GM18868 (cell line): ENCODE results near the gene EDA2R.
A peak's percentile ranks its signal among the peaks of the same experiment; 100 is the strongest.

ENCODE experiments used
- ATAC-seq: cut with Tn5 transposase; IDR thresholded peaks from one replicate; pipeline ENCODE4 v1.9.1; 2021; ENCODE audit warnings: mild to moderate bottlenecking, moderate library complexity; ENCODE audit not compliant: unreplicated experiment

The EDA2R gene, protein sequence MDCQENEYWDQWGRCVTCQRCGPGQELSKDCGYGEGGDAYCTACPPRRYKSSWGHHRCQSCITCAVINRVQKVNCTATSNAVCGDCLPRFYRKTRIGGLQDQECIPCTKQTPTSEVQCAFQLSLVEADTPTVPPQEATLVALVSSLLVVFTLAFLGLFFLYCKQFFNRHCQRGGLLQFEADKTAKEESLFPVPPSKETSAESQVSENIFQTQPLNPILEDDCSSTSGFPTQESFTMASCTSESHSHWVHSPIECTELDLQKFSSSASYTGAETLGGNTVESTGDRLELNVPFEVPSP

DNA sequence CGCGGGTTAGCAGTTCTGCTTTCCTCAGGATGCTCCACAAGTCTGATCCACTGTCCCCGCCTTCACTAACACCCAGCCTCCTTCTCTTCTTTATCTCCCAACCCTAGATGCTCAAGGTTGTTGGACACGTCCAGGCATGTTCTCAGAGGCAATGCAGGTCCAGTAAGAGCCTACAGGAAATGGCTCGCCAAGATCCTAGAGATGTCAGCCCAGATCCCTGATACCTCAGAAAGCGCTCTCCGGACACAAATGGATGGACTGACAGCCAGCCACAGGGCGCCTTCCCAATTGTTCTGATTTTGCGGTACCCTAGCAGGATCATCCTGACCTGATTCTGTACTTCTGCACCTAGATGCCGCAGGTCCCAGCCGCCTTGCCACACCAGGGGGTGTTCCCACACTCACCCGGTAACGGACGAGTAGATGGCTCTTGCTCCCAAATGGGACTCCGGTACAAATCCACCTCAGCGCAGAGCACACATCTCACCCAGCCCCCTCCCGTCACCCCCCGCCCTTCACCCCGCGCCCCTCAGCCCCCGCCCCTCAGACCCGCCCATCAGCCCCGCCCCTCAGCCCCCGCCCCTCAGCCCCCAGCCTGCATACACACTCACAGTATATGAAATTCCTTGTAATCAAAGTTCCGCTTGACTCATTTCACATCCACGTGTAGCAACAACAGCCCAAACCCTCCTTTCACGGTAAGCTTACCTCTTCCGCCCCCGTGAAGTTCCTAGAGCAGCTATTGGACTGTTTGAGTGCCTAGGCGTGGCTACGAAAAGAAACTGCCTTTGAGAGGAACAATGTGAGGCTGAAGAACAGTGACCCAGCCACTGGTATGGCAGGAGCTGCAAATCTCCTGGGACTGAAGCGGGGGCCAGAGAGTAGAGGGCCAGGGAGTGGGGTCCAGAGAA, at the start of gene EDA2R:
EDA2R (minus strand) TSS at position 488 of the 910 bp plus-strand sequence. CDS start 23,058 bp downstream, outside the sequence.
- ATAC-seq = peak; percentile 92

DNA sequence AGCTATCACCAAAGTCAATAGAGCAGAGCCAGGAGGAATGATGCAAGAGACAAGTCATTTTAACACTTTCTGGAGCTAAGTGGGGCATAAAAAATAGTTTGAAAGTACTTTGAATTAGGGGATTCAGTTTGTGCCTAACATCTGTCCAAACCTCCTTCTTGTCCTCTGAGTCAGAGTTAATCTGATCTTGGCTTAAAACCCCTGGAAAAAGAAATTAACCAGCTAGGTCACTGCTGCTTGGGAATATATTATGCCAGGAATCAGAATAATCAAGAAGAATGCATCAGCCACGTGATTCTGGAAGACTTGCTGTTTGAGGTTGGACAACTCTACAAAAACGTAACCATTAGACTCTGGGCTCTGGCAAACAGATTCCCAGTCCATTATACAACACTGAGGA, 45.3 kb upstream of the EDA2R start:
- ATAC-seq = no peak

DNA sequence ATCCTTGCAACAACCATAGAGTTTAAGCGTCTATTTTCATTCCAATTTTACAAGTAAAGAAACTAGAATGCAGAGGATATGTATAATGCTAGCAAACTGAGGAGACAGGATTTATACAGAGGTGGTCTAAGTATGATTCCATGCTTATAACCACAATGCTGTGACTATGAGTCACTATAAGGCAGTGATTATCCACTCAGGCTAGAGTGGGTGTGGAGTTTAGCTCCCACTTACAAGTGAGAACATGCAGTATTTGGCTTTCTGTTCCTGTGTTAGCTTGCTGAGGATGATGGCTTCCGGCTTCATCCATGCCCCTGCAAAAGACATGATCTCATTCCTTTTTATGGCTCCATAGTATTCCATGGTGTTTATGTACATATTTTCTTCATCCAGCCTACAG, 41.6 kb upstream of the EDA2R start:
- ATAC-seq = no peak

DNA sequence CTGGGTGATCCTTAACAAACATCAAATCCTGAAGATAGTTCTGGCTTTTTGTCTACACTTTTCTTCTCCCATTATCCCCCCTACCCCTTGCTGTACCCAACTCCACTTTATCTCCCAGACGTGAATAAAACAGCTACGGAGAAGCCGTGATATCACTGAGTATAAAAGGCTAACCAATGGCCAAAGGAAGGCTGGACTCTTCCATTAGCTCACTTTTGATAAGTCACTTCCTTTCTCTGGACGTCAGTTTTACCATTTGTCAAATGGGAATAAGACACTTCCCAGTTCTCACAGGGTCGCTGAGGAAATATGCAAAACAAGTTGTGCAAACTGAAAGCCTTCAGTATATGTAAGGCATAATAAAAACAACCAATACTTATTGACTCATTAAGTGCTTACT, 38.6 kb upstream of the EDA2R start:
- no peak for ATAC-seq

DNA sequence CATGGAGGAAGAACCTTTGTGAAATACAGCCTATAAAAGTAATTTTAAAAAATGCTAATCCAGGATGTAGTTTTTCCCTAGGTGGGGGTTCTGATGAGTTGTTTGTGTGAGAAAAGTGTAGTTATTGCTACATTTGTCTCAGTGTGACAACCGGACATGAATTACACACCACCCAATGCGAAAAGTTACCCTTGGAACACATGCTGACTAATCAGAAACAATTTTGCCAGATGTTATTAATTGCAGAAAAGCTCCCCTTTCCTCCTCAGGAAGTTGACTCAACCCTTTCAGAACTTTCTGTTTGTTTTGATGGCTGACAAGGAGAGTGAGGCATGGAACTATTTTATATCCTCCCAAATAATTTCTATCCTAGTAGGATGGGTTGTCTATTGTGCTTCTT, 38.1 kb upstream of the EDA2R start:
- no peak for ATAC-seq

DNA sequence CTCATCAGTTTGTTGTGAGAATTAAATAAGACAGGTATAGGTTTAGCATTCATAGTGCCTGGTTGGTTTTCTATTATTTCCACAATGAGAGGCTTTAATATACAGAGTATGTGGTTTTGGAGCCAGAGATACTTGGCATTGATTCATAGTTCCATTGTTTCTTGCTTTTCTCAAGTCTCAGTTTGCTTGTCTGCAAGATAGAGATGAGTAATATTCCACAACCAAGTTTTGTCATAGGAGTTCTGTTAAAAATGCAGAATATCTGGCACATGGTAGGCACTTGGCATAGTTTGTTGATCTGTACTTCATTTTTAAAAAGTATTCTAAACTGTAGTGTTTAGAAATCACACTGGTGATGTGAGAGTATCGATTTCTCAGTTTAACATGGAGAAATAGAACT, 37.5 kb upstream of the EDA2R start:
- ATAC-seq = no peak

DNA sequence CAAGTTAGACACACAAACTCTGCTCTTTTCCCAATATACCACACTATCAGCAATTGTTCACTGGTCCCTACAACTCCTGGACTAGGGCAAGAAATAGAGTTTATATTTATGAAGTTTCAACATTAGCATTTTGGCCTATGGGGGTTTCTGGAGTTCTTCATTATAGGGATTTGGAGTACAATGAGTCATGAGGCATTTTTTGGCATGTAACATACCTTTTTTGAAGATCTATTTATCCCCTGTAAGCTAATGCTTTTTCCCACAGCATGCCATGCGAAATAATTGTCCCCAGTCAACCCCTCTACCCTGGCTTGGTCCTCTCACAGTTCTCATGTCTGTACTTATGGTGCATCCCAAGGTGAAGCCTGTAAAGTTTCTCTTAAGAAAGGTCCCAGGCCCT, 36.7 kb upstream of the EDA2R start:
- ATAC-seq = no peak

DNA sequence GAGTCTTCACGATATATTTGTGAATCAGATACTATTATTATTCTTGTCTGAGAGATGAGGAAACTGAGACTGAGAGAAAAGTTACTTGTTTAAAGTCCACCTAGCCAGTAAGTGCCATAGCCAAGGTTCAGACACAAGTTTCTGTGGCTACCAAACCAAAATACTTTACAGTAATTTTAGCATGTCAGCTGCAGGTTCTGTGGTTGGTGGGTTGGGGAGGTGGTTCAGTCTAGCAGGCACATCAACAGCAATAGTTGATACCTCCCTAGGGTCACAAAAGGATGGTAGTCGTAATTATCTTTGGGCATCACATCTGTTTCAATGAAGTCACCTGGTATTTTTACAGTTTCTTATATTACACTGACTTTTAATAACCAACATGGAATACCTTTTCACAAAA, 35.6 kb upstream of the EDA2R start:
- ATAC-seq = no peak

DNA sequence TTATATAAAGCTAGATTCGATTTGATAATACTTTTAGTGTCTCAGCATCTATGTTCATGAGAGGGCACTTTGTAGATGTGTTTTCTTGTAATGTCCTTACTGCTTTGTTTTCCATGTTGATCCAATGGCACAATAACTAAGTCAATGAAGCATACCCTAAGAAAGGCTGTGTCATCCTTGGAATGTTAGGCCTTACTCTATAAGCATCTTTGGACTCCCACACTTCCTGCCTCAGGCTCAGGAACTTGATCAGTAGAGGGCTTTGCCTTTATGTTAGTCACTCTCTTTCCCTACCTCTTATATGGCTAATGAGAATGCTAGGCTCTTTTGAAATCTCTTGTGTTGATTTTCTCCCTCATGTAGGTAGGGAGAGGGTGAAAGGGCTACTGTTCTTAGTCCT, 33.2 kb upstream of the EDA2R start:
- ATAC-seq = no peak

DNA sequence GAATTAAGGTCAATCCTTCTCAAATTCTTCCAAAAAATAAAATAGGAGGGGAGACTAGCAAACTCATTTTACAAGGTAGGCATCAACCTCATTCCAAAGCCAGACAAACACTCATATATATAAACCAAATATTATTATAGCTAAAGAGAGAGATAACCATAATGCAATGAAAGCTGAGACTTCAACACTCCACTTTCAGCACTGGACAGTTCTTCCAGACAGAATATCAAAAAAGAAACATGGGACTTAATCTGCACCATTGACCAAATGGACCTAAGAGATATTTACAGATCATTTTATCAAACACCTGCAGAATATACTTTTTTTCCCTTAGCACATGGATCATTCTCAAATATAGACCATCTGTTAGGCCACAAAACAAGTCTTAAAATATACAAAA, 15.5 kb upstream of the EDA2R start:
- no peak for ATAC-seq

DNA sequence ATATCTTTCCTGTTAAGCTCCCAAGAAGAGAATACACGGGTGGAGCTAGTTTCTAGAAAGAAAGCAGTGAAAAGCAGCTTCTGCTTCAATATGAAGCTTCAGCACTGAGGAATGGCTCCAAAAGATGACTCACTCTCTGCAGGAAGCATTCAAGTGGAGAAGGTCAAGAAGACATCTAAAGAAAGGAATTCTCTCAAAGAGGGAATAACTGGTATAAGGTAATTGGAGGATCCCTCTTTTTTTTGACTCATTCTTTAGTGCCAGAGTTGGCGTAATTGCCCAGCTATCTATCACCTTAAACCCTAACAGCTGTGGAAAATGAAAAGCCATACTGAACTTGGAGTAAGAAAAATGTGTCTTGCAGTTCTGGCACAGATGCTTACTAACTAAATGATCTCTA, 3.5 kb downstream of the EDA2R start:
- ATAC-seq = no peak

DNA sequence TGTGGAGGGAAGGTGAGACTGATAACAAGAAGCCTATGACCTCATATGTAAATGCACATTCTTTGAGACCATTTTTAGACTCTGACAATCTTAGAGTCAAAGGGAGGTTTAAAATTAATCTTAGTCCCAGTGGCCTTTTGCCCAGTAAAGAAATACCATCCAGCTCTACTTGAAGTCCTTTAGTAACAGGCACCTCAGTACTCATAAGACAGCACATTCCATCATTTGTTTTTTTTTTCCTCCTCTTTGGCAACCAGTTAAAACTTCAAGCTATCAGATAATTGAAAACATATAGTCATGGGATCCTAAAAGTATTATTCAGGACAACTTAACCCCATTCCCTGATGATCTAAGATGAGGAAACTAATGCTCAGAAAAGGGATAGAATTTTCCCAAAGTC, 4.6 kb downstream of the EDA2R start:
- no peak for ATAC-seq

DNA sequence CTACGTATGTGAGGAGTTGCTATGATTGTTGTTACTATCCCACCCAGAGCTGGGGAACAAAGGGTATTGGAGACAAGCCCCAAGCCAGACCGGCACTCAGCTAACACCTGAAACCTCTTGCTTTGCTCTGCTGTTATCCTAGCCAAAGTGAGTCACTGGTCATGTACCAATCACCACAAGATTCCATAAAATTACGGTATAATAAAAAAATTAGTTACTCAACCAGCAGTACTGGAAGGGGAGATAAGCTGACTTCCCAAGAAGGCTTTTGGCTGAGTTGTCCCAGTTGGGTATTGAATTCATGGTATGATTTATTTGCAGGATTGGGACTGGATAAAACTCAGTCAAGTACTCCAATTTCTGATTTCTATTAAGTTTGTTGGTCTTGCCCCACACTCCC, 5.3 kb downstream of the EDA2R start:
- ATAC-seq = no peak

DNA sequence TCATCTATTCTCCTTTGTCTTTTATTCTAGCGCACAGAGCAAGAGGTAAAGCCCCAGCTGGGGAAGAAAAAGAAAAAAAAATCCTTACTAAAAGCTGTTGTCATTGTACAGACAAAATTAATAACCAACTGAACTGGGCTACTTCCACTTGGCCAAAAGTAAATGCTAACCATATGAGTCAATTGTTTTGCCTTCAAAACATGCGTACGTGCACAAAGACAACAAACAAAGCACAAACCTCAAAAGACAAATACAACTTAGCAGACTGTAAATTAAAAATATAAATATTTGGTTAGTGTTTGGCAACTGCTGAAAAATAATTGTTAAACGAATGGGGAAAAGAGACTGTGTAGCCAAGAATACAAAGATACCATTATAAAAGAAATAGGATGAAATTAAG, 5.9 kb downstream of the EDA2R start:
- no peak for ATAC-seq

DNA sequence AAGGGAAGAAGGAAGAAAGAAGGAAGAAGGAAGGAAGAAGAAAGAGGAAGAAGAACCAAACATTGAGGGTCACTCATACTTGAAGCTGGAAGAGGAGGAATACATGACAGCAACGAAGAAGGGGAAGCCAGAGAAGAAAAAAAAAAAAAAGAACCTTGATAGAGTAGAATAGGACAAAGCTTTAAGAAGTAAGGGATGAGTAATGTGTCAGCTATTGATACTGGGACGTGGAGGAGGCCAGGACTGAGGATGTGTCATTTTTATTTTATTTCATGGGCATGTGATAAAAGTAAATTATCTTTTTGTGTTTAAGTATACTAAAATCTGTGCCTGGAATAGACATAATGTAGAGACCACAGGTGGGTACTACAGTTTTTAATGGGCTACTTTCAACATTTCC, 6.4 kb downstream of the EDA2R start:
- no peak for ATAC-seq

DNA sequence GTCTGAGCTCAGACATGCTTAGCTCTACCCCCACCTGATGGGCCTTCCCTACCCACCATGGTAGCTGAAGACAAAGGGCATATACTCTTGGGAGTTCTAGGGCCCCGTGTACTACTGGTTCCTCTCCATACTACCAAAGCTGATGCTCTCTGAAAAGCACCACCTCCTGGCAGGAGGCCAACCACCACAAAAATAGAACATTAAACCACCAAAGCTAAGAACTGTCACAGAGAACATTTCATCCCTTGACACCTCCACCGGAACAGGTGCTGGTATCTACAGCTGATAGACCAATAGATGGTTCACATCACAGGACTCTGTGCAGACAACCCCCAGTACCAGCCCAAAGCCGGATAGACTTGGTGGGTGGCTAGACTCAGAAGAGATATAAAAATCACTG, 13.4 kb downstream of the EDA2R start:
- peak; percentile 82 for ATAC-seq

DNA sequence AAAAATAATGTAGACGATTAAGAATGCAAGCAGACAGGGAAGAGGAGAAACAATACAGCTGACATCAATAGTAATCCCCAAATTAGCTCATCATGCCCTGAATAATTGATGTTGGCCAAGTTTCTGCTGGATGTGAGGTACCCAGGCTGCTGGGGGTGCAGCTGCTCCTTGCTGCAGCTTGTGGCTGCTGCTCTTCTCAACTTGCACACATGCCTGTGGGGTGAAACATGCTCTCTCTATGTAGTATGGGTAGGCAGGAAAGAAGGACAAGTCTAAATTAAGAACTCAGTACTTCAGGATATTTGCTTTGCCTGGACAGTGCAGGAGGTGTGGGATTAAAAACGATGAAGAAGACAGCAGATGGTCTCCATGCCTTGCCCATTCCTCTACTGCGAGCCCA, 16.7 kb downstream of the EDA2R start:
- ATAC-seq = no peak

DNA sequence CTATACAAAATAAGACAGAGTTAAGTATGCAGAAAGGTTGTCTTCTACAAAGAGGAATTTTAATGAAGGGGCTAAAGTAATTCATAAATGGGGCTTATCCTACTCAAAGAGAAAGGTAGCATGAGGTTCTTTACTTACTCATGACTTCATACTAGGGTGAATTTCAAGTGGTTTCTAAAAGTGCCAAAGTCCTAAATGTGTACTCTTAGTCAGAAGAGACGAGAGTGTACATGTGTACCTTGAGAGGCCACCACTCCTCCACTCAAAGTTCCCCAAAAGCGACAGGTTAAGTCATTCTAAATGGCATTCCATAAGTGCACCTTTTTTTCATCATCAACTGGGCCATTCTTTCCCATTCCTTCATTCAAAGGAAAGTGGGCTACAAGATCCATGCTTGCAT, 21.9 kb downstream of the EDA2R start:
- ATAC-seq = peak; percentile 86

DNA sequence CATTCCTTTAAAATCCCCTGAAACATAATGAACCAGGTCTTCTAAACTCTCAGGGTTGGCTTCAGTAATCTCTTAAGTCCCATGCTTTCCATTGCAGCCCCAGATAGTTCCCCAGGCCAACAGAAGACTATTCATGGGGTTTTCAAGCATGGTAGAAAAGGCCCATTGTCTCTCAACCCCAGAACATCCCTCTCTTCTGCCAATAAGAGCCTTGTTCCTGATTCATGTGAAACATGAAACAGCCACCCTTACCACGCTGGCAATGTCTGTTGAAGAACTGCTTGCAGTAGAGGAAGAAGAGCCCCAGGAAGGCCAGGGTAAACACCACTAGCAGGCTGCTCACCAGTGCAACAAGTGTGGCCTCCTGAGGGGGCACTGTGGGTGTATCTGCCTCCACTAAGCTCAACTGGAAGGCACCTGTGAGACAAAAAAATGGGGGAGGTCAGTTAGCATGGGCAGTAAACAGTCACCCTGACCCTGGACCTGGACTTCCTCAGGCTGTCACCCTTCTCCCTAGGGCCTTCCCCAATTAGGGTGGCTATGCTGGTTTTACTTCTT, 36.4 kb downstream of the EDA2R start:
- no peak for ATAC-seq

DNA sequence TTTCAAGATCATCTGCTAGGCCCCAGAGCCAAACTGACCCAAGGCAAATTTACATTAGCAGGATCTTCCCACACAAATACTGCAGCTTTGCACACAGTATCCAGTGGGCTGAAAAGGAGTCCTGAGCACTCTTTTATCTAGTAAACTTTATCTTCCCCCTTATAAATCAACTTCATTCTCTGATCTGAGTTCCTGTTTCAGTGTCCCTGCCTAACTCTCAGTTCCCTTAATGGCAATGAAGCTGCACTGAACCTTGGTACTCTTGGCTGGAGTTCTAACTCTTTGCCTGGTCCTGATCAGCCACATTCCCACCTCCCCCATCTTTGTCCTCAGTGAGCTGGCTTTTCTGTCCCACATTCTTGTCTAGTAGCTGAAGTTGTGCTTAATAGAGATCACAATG, 37.4 kb downstream of the EDA2R start:
- ATAC-seq = no peak

DNA sequence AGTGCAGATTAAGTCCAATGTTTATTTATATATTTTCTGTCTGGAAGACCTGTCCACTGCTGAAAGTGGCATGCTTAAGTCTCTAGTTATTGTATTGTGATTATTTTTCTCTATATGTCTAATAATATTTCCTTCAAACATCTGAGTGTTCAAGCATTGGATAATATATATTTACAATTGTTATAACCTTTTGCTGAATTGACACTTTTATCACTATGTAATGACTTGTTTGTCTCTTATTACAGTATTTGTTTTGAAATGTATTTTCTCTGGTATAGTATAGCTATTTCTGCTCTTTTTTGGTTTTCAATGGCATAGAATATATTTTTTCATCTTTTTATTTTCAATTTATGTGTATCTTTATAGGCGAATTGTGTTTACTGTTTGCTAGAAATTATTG, 59.7 kb downstream of the EDA2R start:
- no peak for ATAC-seq

DNA sequence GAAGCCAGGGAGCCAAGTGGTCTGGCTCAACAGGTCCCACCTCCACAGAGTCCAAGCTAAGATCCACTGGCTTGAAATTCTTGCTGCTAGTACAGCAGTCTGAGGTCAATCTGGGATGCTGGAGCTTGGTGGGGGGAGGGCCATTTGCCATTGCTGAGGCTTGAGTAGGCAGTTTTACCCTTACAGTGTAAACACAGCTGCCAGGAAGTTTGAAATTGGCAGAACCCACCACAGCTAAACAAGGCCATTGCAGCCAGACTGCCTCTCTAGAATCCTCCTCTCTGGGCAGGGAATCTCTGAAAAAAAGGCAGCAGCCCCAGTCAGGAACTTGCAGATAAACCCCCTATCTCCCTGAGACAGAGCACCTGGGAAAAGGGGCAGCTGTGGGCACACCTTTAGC, 84.9 kb downstream of the EDA2R start:
- no peak for ATAC-seq
